HG02938 (cell line): ENCODE data around the gene PLCB4.
"Not testable (repeated sequence)": the region's sequence is repeated elsewhere in the genome, so short reads cannot be mapped to it uniquely, and the experiment has no call there.

Experiments
- ATAC-seq: cut with Tn5 transposase; IDR thresholded peaks from one replicate; pipeline ENCODE4 v1.9.1; 2021; ENCODE audit warnings: mild to moderate bottlenecking, moderate library complexity; ENCODE audit not compliant: unreplicated experiment

PLCB4 gene

GRCh38 chr20:9348747-9349146 lies 279.9 kb downstream of the PLCB4 start:
- ATAC-seq: no peak

GRCh38 chr20:9349249-9349648 lies 280.4 kb downstream of the PLCB4 start:
- no peak for ATAC-seq

- ATAC-seq: no peak
These were observed 283.9 kb downstream of the PLCB4 start for GRCh38 chr20:9352739-9353138.

GRCh38 chr20:9353180-9353915 lies 284.5 kb downstream of the PLCB4 start:
- ATAC-seq: no peak

- ATAC-seq: no peak
These were observed 285.0 kb downstream of the PLCB4 start for GRCh38 chr20:9353916-9354276.

GRCh38 chr20:9354579-9354978 lies 285.7 kb downstream of the PLCB4 start:
- no peak for ATAC-seq

- no peak for ATAC-seq
These were observed 289.1 kb downstream of the PLCB4 start for GRCh38 chr20:9358001-9358400.

- no peak for ATAC-seq
These were observed 290.8 kb downstream of the PLCB4 start for GRCh38 chr20:9359561-9360308.

- no peak for ATAC-seq
These were observed 291.5 kb downstream of the PLCB4 start for GRCh38 chr20:9360431-9360830.

GRCh38 chr20:9363673-9364072 lies 294.8 kb downstream of the PLCB4 start:
- ATAC-seq: no peak

GRCh38 chr20:9367328-9367727 lies 298.4 kb downstream of the PLCB4 start:
- ATAC-seq: no peak

- ATAC-seq: no peak
These were observed 298.9 kb downstream of the PLCB4 start for GRCh38 chr20:9367746-9368145.

- ATAC-seq: no peak
These were observed 300.0 kb downstream of the PLCB4 start for GRCh38 chr20:9368893-9369292.

GRCh38 chr20:9369557-9369956 lies 300.7 kb downstream of the PLCB4 start:
- ATAC-seq: no peak

GRCh38 chr20:9374072-9374471 lies 305.2 kb downstream of the PLCB4 start:
- no peak for ATAC-seq

GRCh38 chr20:9374480-9374879 lies 305.6 kb downstream of the PLCB4 start:
- ATAC-seq: no peak

- no peak for ATAC-seq
These were observed 306.4 kb downstream of the PLCB4 start for GRCh38 chr20:9375221-9375681.

GRCh38 chr20:9377007-9377406 lies 308.1 kb downstream of the PLCB4 start:
- no peak for ATAC-seq

GRCh38 chr20:9385345-9386310 lies 316.7 kb downstream of the PLCB4 start:
- not testable (repeated sequence) for ATAC-seq

GRCh38 chr20:9388160-9388812 lies 319.4 kb downstream of the PLCB4 start:
- no peak for ATAC-seq

GRCh38 chr20:9388813-9389161 lies 319.9 kb downstream of the PLCB4 start:
- no peak for ATAC-seq
